BLaER1 treated with 17β-estradiol and CSF1 and Interleukin-3, amounts not matched to agents 10 nM and 100 nM (cell line): ENCODE measurements around the gene ZNF444.
"Not testable (repeated sequence)": the region's sequence is repeated elsewhere in the genome, so short reads cannot be mapped to it uniquely, and the experiment has no call there.

Source experiments
- H3K27ac ChIP-seq, 11 experiments: shearing (Covaris generic); formaldehyde crosslinking; 2 replicates each; pipeline ENCODE4 v1.8.1; 2022
- H3K27me3 ChIP-seq, 11 experiments: shearing (Covaris generic); formaldehyde crosslinking; 2 replicates each; pipeline ENCODE4 v1.8.1; 2022
- H3K36me3 ChIP-seq, 11 experiments: shearing (Covaris generic); formaldehyde crosslinking; 2 replicates each; pipeline ENCODE4 v1.8.1; 2022
- H3K4me1 ChIP-seq, 10 experiments: shearing (Covaris generic); formaldehyde crosslinking; 2 replicates each; pipeline ENCODE4 v1.8.1; 2022
- H3K4me2 ChIP-seq, 11 experiments: shearing (Covaris generic); formaldehyde crosslinking; 2 replicates each; pipeline ENCODE4 v1.8.1; 2022
- H3K4me3 ChIP-seq, 10 experiments: shearing (Covaris generic); formaldehyde crosslinking; 2 replicates each; pipeline ENCODE4 v1.8.1; 2022
- H3K9ac ChIP-seq, 11 experiments: shearing (Covaris generic); formaldehyde crosslinking; 2 replicates each; pipeline ENCODE4 v1.8.1; 2022
- H3K9me3 ChIP-seq, 11 experiments: shearing (Covaris generic); formaldehyde crosslinking; replicated peaks in 1 of 11; 2 replicates each; pipeline ENCODE4 v1.8.1; 2022
- H4K20me1 ChIP-seq, 11 experiments: shearing (Covaris generic); formaldehyde crosslinking; 2 replicates each; pipeline ENCODE4 v1.8.1; 2022
- Cebpa-rat ChIP-seq, 11 experiments: shearing (Covaris generic); IDR thresholded peaks; 2 replicates each; pipeline ENCODE4 v1.8.1; 2022

ZNF444 gene

GRCh38 chr19:56098731-56099568, 42.1 kb upstream of the ZNF444 start:
- peaks cover 52 to 98% (median 85%) of the 10 kb centered on the region in 11 experiments for H4K20me1 ChIP-seq
- H3K4me2 ChIP-seq = peak overlapping the region in 4 of 11 experiments; percentile 11 to 68 (median 16); a peak in 5 of 22 replicates
- H3K4me1 ChIP-seq = peaks cover 8 to 46% (median 35%) of the 10 kb centered on the region in 10 experiments; a peak in 18 of 20 replicates
- no peak overlapping the region; a peak in 1 of 20 replicates for H3K4me3 ChIP-seq
- peaks cover 0 to 21% (median 12%) of the 10 kb centered on the region in 11 experiments; a peak in 16 of 22 replicates for H3K9me3 ChIP-seq
- no peaks in the 10 kb centered on the region for H3K27me3 ChIP-seq
- H3K36me3 ChIP-seq = peaks cover 86 to 96% (median 92%) of the 10 kb centered on the region in 11 experiments
- no peak overlapping the region for H3K9ac ChIP-seq
- H3K27ac ChIP-seq = no peak overlapping the region
- no peak for TF ChIP-seq Cebpa-rat (IDR thresholded peaks at IDR 0.05)

- no peaks in the 10 kb centered on the region for H3K27me3 ChIP-seq
- H3K9ac ChIP-seq = no peak overlapping the region
- H3K4me2 ChIP-seq = no peak overlapping the region
- H4K20me1 ChIP-seq = peaks cover 59 to 98% (median 93%) of the 10 kb centered on the region in 11 experiments
- TF ChIP-seq Cebpa-rat (IDR thresholded peaks at IDR 0.05) = no peak
- H3K36me3 ChIP-seq = peaks cover 77 to 87% (median 83%) of the 10 kb centered on the region in 11 experiments
- H3K27ac ChIP-seq = no peak overlapping the region
- peaks cover 0 to 16% (median 6%) of the 10 kb centered on the region in 11 experiments; a peak in 11 of 22 replicates for H3K9me3 ChIP-seq
- no peak overlapping the region for H3K4me3 ChIP-seq
- H3K4me1 ChIP-seq = peaks cover 8 to 53% (median 42%) of the 10 kb centered on the region in 10 experiments; a peak in 19 of 20 replicates
These were observed 41.2 kb upstream of the ZNF444 start for GRCh38 chr19:56099638-56100539.

GRCh38 chr19:56101095-56101494, 40.0 kb upstream of the ZNF444 start:
- TF ChIP-seq Cebpa-rat (IDR thresholded peaks at IDR 0.05) = no peak
- Histone ChIP-seq H3K9ac (no peak overlapping the region), H3K27me3 (no peaks in the 10 kb centered on the region), H3K36me3 (peaks cover 66 to 78% (median 71%) of the 10 kb centered on the region in 11 experiments), H4K20me1 (peaks cover 71 to 98% (median 94%) of the 10 kb centered on the region in 11 experiments), H3K27ac (no peak overlapping the region), H3K4me1 (peaks cover 18 to 65% (median 53%) of the 10 kb centered on the region in 10 experiments), H3K4me3 (no peak overlapping the region), H3K4me2 (no peak overlapping the region), H3K9me3 (peaks cover 0 to 8% (median 0%) of the 10 kb centered on the region in 11 experiments; a peak in 6 of 22 replicates)

GRCh38 chr19:56101746-56102535, 39.1 kb upstream of the ZNF444 start:
- Histone ChIP-seq H3K4me3 (no peak overlapping the region), H3K27me3 (no peaks in the 10 kb centered on the region), H3K4me1 (peaks cover 27 to 74% (median 62%) of the 10 kb centered on the region in 10 experiments), H3K27ac (peak overlapping the region in 2 of 11 experiments; percentile 58 to 59; a peak in 4 of 22 replicates), H3K4me2 (peak overlapping the region in 7 of 11 experiments; percentile 61 to 93 (median 81); a peak in 13 of 22 replicates), H4K20me1 (peaks cover 76 to 98% (median 95%) of the 10 kb centered on the region in 11 experiments), H3K9me3 (peaks cover 0 to 8% (median 0%) of the 10 kb centered on the region in 11 experiments; a peak in 6 of 22 replicates), H3K36me3 (peaks cover 58 to 78% (median 69%) of the 10 kb centered on the region in 11 experiments), H3K9ac (peak overlapping the region in 4 of 11 experiments; percentile 56 to 70 (median 60); a peak in 7 of 22 replicates)
- no peak for TF ChIP-seq Cebpa-rat (IDR thresholded peaks at IDR 0.05)

GRCh38 chr19:56103027-56103614, 38.0 kb upstream of the ZNF444 start:
- Histone ChIP-seq H3K9ac (peak overlapping the region in 10 of 11 experiments; percentile 24 to 70 (median 45); a peak in 13 of 22 replicates), H4K20me1 (peaks cover 74 to 98% (median 94%) of the 10 kb centered on the region in 11 experiments), H3K4me2 (peak overlapping the region in 10 of 11 experiments; percentile 1 to 93 (median 76); a peak in 18 of 22 replicates), H3K9me3 (peaks cover 0 to 8% (median 0%) of the 10 kb centered on the region in 11 experiments; a peak in 6 of 22 replicates), H3K36me3 (peaks cover 46 to 70% (median 57%) of the 10 kb centered on the region in 11 experiments), H3K4me3 (peak overlapping the region in 2 of 10 experiments; percentile 25 to 26; a peak in 1 of 20 replicates), H3K4me1 (peaks cover 39 to 74% (median 67%) of the 10 kb centered on the region in 10 experiments), H3K27me3 (no peaks in the 10 kb centered on the region), H3K27ac (peak overlapping the region in 8 of 11 experiments; percentile 9 to 59 (median 42); a peak in 13 of 22 replicates)
- no peak for TF ChIP-seq Cebpa-rat (IDR thresholded peaks at IDR 0.05)

- peak overlapping the region in 4 of 11 experiments; percentile 29 to 73 (median 44); a peak in 5 of 22 replicates for H3K9ac ChIP-seq
- TF ChIP-seq Cebpa-rat (IDR thresholded peaks at IDR 0.05) = no peak
- H3K36me3 ChIP-seq = peaks cover 34 to 57% (median 45%) of the 10 kb centered on the region in 11 experiments
- H3K9me3 ChIP-seq = no peaks in the 10 kb centered on the region; a peak in 1 of 22 replicates
- H3K4me2 ChIP-seq = peak overlapping the region in 7 of 11 experiments; percentile 28 to 100 (median 98); a peak in 15 of 22 replicates
- H4K20me1 ChIP-seq = peaks cover 73 to 98% (median 95%) of the 10 kb centered on the region in 11 experiments
- no peak overlapping the region for H3K4me3 ChIP-seq
- peak overlapping the region in 2 of 11 experiments; percentile 25 to 76; a peak in 3 of 22 replicates for H3K27ac ChIP-seq
- peaks cover 52 to 75% (median 71%) of the 10 kb centered on the region in 10 experiments for H3K4me1 ChIP-seq
- no peaks in the 10 kb centered on the region for H3K27me3 ChIP-seq
These were observed 36.7 kb upstream of the ZNF444 start for GRCh38 chr19:56104423-56104822.

- no peak for TF ChIP-seq Cebpa-rat (IDR thresholded peaks at IDR 0.05)
- H3K9me3 ChIP-seq = no peaks in the 10 kb centered on the region; a peak in 1 of 22 replicates
- peaks cover 60 to 83% (median 79%) of the 10 kb centered on the region in 10 experiments for H3K4me1 ChIP-seq
- H4K20me1 ChIP-seq = peaks cover 67 to 98% (median 95%) of the 10 kb centered on the region in 11 experiments
- no peaks in the 10 kb centered on the region for H3K27me3 ChIP-seq
- H3K9ac ChIP-seq = peak overlapping the region in 10 of 11 experiments; percentile 45 to 79 (median 64); a peak in 20 of 22 replicates
- H3K4me3 ChIP-seq = peak overlapping the region in 2 of 10 experiments; percentile 30 to 35; a peak in 4 of 20 replicates
- peaks cover 26 to 49% (median 38%) of the 10 kb centered on the region in 11 experiments for H3K36me3 ChIP-seq
- H3K4me2 ChIP-seq = peak overlapping the region; percentile 82 to 100 (median 98)
- H3K27ac ChIP-seq = peak overlapping the region in 9 of 11 experiments; percentile 59 to 81 (median 71); a peak in 18 of 22 replicates
These were observed 35.9 kb upstream of the ZNF444 start for GRCh38 chr19:56105090-56105701.

- Histone ChIP-seq H4K20me1 (peaks cover 71 to 98% (median 96%) of the 10 kb centered on the region in 11 experiments), H3K27ac (peak overlapping the region in 9 of 11 experiments; percentile 59 to 81 (median 71); a peak in 17 of 22 replicates), H3K4me3 (peak overlapping the region in 3 of 10 experiments; percentile 16 to 35 (median 30); a peak in 3 of 20 replicates), H3K9ac (peak overlapping the region in 10 of 11 experiments; percentile 45 to 79 (median 66); a peak in 19 of 22 replicates), H3K36me3 (peaks cover 20 to 45% (median 31%) of the 10 kb centered on the region in 11 experiments), H3K4me1 (peaks cover 67 to 90% (median 86%) of the 10 kb centered on the region in 10 experiments), H3K4me2 (peak overlapping the region; percentile 82 to 100 (median 98))
- not testable (repeated sequence) for H3K27me3 ChIP-seq, H3K9me3 ChIP-seq
These were observed 35.2 kb upstream of the ZNF444 start for GRCh38 chr19:56105831-56106396.
